ENCODE results near the gene ATP9B. TPM values are rescaled to one million over a fixed set of nuclear protein-coding genes. Genes with fewer than 3 reads are reported as not detected.
A peak's percentile ranks its signal among the peaks of the same experiment; 100 is the strongest.

The ATP9B gene
- total RNA-seq, 6 experiments from 2014 or later = 13.6 to 25.7 (median 14.5) TPM

DNA sequence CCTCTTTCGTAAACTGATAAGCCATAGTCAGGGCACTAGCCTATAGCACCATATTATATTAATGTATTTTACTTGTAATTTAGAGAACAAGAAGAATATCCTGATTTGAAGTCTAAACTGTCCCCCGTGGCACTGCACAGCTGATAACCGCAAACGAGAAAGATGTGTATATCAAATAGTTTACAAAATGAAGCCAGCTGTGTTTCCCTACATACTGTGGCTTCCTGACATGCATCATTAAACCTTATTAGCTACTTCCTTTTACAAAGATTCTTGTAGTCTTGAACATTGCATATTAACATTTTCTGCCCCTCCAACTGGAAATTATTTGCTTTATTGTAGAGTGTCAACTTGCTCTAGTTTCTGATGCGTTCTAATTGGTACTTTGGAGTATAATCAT, 173.1 kb downstream of the ATP9B start:
- Histone ChIP-seq H3K27ac (no peak overlapping the region), H3K36me3 (no peaks in the 10 kb centered on the region), H3K4me3 (no peak overlapping the region), H3K9me3 (no peaks in the 10 kb centered on the region), H3K27me3 (no peaks in the 10 kb centered on the region), H3K4me1 (no peaks in the 10 kb centered on the region)
- TF ChIP-seq POLR2A (IDR thresholded peaks at IDR 0.05) = no peak
- TF ChIP-seq, protein P1, sequence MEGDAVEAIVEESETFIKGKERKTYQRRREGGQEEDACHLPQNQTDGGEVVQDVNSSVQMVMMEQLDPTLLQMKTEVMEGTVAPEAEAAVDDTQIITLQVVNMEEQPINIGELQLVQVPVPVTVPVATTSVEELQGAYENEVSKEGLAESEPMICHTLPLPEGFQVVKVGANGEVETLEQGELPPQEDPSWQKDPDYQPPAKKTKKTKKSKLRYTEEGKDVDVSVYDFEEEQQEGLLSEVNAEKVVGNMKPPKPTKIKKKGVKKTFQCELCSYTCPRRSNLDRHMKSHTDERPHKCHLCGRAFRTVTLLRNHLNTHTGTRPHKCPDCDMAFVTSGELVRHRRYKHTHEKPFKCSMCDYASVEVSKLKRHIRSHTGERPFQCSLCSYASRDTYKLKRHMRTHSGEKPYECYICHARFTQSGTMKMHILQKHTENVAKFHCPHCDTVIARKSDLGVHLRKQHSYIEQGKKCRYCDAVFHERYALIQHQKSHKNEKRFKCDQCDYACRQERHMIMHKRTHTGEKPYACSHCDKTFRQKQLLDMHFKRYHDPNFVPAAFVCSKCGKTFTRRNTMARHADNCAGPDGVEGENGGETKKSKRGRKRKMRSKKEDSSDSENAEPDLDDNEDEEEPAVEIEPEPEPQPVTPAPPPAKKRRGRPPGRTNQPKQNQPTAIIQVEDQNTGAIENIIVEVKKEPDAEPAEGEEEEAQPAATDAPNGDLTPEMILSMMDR (IDR thresholded peaks at IDR 0.05) = no peak
- intact Hi-C loops (cut with DNase I) = no loop called here
- DNase-seq = no peak
- ATAC-seq = no peak
- 81% methylated on average over 5 of the region's 5 CpGs for WGBS (ENCODE audit: insufficient coverage, low coverage, low lambda C conversion rate, missing lambda C conversion rate)

- Histone ChIP-seq H3K4me1 (no peaks in the 10 kb centered on the region), H3K27ac (no peak overlapping the region), H3K4me3 (no peak overlapping the region), H3K9me3 (no peaks in the 10 kb centered on the region), H3K36me3 (no peaks in the 10 kb centered on the region), H3K27me3 (no peaks in the 10 kb centered on the region)
- no peak for ATAC-seq
- TF ChIP-seq POLR2A (IDR thresholded peaks at IDR 0.05) = no peak
- TF ChIP-seq, protein P1 (IDR thresholded peaks at IDR 0.05) = no peak
- intact Hi-C loops (cut with DNase I) = no loop called here
- no peak for DNase-seq
- 80% methylated on average over 1 of the region's 23 CpGs for WGBS (ENCODE audit: insufficient coverage, low coverage, low lambda C conversion rate, missing lambda C conversion rate)
Measured at GRCh38 chr18:79245517-79246001, 176.4 kb downstream of the ATP9B start.

DNA sequence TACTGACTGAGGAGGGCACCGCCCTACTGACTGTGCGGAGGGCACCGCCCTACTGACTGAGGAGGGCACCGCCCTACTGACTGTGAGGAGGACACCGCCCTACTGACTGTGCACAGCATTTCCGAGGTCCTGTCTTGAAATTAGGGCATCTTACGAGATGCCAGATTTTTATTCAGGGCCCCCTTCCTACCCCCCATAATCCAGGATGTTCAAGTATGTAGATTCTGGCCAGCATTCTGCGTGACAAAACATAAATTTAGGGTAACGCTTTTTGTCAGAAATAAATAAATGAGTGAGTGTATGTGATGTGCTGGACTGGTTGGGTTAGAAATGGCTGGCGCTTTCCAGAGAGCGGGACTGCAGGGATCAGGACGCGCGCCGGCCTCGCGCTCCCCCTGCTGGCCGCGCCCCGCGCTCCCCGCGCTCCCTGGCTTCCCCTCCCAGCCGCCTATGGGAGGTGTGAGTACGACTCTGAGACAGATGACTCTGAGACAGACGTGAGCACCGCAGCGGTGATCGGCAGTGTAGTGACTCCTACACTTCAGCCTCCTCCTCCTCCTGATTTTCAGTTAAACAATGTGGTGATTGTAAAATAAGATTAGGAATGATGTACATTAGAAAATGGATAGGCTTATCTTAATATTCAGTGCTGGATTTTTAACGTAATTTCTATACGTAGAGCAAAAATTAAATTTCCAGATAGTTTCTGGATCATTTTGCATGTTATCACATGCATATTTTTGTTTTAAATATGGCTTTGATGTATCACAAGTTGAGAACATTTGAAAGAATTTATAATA, 177.3 kb downstream of the ATP9B start:
- TF ChIP-seq, protein P1 (IDR thresholded peaks at IDR 0.05) = peak; percentile 84 to 98 (median 97)
- no peak for TF ChIP-seq POLR2A (IDR thresholded peaks at IDR 0.05)
- 37% methylated on average over 18 of the region's 31 CpGs for WGBS (ENCODE audit: insufficient coverage, low coverage, low lambda C conversion rate, missing lambda C conversion rate)
- Histone ChIP-seq H3K27me3 (no peaks in the 10 kb centered on the region), H3K4me1 (no peaks in the 10 kb centered on the region), H3K27ac (no peak overlapping the region), H3K4me3 (no peak overlapping the region), H3K36me3 (no peaks in the 10 kb centered on the region), H3K9me3 (no peaks in the 10 kb centered on the region)
- peak; percentile 65 to 67 (median 66) for DNase-seq
- intact Hi-C loops (cut with DNase I) = no loop called here
- peak; percentile 100 for ATAC-seq

- Histone ChIP-seq H3K36me3 (no peaks in the 10 kb centered on the region), H3K27ac (no peak overlapping the region), H3K27me3 (no peaks in the 10 kb centered on the region), H3K4me1 (no peaks in the 10 kb centered on the region), H3K9me3 (no peaks in the 10 kb centered on the region), H3K4me3 (no peak overlapping the region)
- intact Hi-C loops (cut with DNase I) = no loop called here
- TF ChIP-seq POLR2A (IDR thresholded peaks at IDR 0.05) = no peak
- TF ChIP-seq, protein P1 (IDR thresholded peaks at IDR 0.05) = no peak
- no peak for DNase-seq
- 90% methylated on average over 9 of the region's 9 CpGs for WGBS (ENCODE audit: insufficient coverage, low coverage, low lambda C conversion rate, missing lambda C conversion rate)
- ATAC-seq = no peak
Measured at GRCh38 chr18:79248495-79249060, 179.4 kb downstream of the ATP9B start.

Measured in right lobe of liver (tissue), 6 donors.